GM12875 (cell line): ENCODE results near the gene ZNF575.

Source experiments
- H3K4me3 ChIP-seq: one replicate; pipeline ENCODE4 v1.5.1; 2011; ENCODE audit warnings: low read depth, low read length, control low read depth
- TF ChIP-seq, protein P1 (sequence below): IDR thresholded peaks from 2 replicates; pipeline ENCODE4 v1.5.1; 2011; ENCODE audit warnings: low read depth, mild to moderate bottlenecking, control low read depth, inconsistent platforms, low read length, moderate library complexity, borderline replicate concordance; ENCODE audit not compliant: insufficient read depth

The ZNF575 gene

GRCh38 chr19:43532962-43533545, at the start of gene ZNF575:
TSS of gene ZNF575 (plus strand) at chr19:43533188. CDS start at chr19:43534423, 1,235 bp downstream.
- peak within 1 kb of the TSS; percentile 48 for H3K4me3 ChIP-seq
- TF ChIP-seq, protein P1, sequence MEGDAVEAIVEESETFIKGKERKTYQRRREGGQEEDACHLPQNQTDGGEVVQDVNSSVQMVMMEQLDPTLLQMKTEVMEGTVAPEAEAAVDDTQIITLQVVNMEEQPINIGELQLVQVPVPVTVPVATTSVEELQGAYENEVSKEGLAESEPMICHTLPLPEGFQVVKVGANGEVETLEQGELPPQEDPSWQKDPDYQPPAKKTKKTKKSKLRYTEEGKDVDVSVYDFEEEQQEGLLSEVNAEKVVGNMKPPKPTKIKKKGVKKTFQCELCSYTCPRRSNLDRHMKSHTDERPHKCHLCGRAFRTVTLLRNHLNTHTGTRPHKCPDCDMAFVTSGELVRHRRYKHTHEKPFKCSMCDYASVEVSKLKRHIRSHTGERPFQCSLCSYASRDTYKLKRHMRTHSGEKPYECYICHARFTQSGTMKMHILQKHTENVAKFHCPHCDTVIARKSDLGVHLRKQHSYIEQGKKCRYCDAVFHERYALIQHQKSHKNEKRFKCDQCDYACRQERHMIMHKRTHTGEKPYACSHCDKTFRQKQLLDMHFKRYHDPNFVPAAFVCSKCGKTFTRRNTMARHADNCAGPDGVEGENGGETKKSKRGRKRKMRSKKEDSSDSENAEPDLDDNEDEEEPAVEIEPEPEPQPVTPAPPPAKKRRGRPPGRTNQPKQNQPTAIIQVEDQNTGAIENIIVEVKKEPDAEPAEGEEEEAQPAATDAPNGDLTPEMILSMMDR: no peak

GRCh38 chr19:43483281-43483680, 49.7 kb upstream of the ZNF575 start:
- H3K4me3 ChIP-seq: no peak overlapping the region
- TF ChIP-seq, protein P1: no peak

GRCh38 chr19:43485951-43486350, 47.0 kb upstream of the ZNF575 start:
- H3K4me3 ChIP-seq: no peak overlapping the region
- TF ChIP-seq, protein P1: no peak

GRCh38 chr19:43486412-43486811, 46.6 kb upstream of the ZNF575 start:
- TF ChIP-seq, protein P1: no peak
- H3K4me3 ChIP-seq: no peak overlapping the region

- H3K4me3 ChIP-seq: no peak overlapping the region
- TF ChIP-seq, protein P1: no peak
Measured at GRCh38 chr19:43488179-43488578, 44.8 kb upstream of the ZNF575 start.

DNA sequence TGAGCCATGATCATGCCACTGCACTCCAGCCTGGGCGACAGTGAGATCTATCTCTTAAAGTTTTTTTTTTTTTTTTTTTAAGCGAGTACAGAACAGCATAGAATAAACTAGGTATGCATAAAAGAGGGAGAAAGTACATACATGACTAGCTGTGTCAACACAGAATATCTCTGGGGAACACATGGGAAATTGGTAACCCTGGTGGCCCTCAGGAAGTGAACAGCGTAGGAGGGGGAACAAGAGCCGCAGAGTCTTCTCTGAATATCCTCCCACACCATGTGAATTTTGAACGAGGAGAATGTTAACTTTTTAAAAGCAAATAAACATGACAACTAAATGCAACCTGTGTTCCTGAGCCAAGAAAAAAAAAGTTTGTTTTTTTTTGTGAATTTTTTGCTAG, 43.7 kb upstream of the ZNF575 start:
- TF ChIP-seq, protein P1: no peak

DNA sequence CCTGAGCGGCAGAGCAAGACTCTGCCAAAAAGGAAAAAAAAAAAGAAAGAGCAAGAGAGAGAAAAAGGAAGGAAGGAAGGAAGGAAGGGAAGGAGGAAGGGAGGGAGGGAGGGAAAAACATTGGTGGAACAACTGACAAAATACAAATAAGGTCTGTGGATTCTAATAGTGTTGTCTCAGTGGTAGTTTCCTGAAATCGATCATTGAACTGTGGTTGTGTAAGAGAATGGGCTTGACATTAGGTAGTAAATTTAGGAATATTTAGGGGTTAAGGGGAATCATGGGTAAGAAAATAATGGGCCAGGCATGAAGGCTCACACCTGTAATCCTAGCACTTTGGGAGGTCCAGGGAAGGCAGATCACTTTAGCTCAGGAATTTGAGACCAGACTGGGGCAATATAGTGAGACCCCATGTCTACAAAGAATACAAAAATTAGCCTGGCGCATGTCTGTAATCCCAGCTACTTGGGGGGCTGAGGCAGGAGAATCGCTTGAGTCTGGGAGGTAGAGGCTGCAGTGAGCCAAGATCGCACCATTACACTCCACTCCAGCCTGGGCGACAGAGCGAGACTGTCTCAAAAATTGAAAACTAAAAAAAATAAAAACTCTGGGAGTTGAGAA, 42.9 kb upstream of the ZNF575 start:
- TF ChIP-seq, protein P1: no peak
- no peak overlapping the region for H3K4me3 ChIP-seq

More for the DNA sequence above, 43.7 kb upstream of the ZNF575 start:
- no peak overlapping the region for H3K4me3 ChIP-seq
